SK-N-MC (cell line): ENCODE data around the gene TMEM161A.

Experiments
- EZH2 ChIP-seq: fragments of 200-600 bp; sonication (generic); IDR thresholded peaks from one replicate; pipeline ENCODE4 v1.6.1; 2017; ENCODE audit warnings: antibody characterized with exemption
- FOXP2 ChIP-seq: optimal IDR thresholded peaks from 2 replicates; pipeline ENCODE3; 2011; ENCODE audit warnings: mild to moderate bottlenecking, moderate library complexity; ENCODE audit not compliant: insufficient read depth; ENCODE audit errors: extremely low read length, control extremely low read depth
- POLR2AphosphoS5 ChIP-seq: IDR thresholded peaks from 2 replicates; pipeline ENCODE4 v1.6.1; 2012; ENCODE audit warnings: mild to moderate bottlenecking, low read depth, low read length, borderline replicate concordance

DNA sequence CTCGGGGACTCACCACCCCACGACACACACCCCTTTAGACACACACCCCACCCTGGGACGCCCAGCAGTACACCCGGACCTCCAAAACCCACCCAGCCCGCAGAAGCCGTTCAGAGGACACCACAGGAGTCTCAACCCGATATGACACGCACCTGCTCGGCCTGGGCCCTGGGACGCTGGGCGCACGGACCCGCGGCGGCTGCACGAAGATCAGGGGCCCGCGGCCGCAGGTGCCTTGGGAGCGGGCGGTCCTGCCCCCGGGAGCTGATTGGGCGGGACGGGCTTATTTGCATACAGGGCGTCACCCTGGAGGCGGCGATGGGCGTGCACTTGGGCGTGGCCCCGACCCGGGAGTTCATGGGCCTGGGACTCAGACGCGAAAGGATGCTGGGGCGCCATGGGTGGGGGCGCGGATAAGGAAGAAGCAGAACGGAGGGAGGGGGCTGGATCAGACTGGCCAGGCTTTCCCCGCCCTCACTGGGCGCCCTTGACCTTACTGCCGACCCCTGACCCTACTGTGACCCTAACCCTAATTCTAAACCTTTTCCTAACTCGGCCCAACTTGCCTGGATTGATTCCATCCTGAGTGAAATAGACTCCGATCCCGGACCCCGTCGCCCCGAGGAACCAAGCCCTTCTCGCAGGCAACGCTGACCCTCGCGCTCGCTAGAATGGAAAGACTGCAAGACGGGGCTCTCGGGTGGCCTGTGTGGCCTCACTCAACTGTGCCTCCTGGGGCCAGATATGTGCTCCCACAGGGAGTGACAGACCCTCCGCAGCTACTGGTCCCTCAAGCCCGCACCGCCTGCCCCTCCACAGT is 32.0 kb upstream of the TMEM161A start, which contains the start of gene MEF2B:
- TF ChIP-seq POLR2AphosphoS5 (no peak; the same call in 1 of the 2 replicates), FOXP2 (no peak), EZH2 (no peak)
